GM19467 (cell line): ENCODE data around the gene AICDA.
"Not testable (repeated sequence)": the region's sequence is repeated elsewhere in the genome, so short reads cannot be mapped to it uniquely, and the experiment has no call there.

Experiments used
- ATAC-seq: cut with Tn5 transposase; IDR thresholded peaks from one replicate; pipeline ENCODE4 v1.9.1; 2021; ENCODE audit warnings: mild to moderate bottlenecking, moderate library complexity; ENCODE audit not compliant: unreplicated experiment

The AICDA gene

GRCh38 chr12:8615206-8615605 lies 2.5 kb upstream of the AICDA start:
- ATAC-seq = no peak

GRCh38 chr12:8613881-8614280 lies 1.2 kb upstream of the AICDA start:
- ATAC-seq = not testable (repeated sequence)

DNA sequence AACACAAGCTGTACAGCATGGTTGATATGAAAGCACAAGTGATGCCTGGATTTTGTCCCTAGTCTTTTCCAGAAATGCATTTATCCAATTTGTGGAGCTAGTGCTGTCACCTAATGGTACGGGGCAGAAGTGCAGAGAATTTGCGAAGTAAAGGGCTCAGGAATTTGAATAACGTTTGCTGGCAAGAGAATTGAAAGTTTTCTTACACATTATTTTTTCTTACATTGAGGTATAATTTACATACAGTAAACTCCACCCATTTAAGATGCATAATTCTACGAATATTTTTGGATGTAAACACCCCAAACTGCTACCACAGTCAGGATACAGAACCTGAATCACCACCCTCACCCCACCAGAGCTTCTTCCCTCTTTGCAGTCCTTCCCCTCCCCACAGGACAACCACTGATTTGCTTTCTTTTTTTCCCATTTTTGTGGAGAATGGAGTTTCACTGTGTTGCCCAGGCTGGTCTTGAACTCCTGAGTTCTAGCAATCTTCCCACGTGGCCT lies 3.5 kb downstream of the AICDA start:
- ATAC-seq = no peak

- no peak for ATAC-seq
These were observed 5.8 kb downstream of the AICDA start for GRCh38 chr12:8606890-8607289.

DNA sequence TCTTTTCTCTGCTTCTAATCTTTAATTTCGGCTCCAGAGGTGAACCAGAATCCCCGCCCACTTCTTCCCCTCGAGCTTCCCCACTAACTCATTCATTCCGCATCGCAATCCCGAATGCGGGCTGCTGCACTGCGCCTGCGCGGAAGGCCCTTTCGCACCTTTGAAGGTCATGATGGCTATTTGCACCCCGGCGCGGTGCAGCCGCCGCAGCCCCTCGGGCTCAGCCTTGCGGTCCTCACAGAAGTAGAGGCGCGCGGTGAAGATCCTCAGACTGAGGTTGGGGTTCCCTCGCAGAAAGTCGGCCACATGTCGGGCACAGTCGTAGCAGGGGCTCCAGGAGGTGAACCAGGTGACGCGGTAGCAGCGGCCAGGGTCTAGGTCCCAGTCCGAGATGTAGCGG lies 7.6 kb downstream of the AICDA start:
- ATAC-seq = no peak

GRCh38 chr12:8603856-8604255 lies 8.8 kb downstream of the AICDA start:
- ATAC-seq = no peak

- no peak for ATAC-seq
These were observed 9.4 kb downstream of the AICDA start for GRCh38 chr12:8603286-8603685.

GRCh38 chr12:8596561-8596960 lies 16.1 kb downstream of the AICDA start:
- no peak for ATAC-seq

DNA sequence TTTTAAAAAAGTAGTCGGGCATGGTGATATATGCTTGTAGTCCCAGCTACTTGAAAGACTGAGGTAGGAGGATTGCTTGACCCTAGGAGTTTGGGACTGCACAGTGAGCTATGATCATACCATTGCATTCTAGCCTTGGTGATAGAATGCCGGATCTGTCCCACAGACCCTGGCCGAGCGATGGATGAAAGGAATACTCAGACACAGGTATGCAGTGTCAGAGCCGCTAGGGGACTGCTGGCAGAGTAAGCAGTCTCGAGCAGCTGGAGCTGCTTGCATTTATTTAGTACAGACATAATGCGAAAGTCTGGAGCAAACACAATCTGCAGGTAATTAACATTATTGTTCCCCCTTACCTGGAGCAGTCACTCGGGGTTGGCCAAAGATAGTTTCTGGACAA lies 18.6 kb downstream of the AICDA start:
- no peak for ATAC-seq

GRCh38 chr12:8593246-8593645 lies 19.4 kb downstream of the AICDA start:
- ATAC-seq = no peak

DNA sequence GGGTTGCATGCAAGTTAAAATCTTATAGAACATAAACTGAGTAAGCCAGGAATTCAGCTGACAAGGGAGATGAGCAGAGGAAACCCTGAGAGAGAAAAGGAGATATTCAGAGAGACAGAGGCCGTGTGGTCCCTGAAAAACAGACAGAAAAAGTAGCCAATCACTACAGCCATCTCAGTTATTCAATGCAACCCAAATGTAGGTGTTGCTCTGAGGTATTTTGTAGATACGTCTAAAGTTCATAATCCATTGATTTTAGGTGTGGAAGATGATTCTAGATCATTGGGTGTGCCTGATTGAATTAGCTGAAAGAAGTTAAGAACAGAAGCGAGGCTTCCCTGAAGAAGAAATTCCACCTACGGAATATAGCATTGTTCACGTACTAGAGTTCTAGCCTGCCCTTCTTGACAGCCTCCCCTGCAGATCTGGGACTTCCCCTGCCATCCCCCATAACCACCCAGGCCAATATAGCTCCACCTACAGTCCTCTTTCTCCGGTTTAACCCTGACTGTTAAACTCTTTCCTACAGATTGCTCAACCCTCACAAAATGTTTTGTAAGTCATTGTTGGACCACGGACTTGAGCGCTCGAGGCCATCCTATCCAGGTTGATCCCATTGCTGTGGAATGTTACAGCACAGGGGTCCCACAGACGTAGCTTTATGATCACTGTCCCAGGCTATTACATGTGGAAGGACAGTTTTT lies 21.7 kb downstream of the AICDA start:
- ATAC-seq = no peak

DNA sequence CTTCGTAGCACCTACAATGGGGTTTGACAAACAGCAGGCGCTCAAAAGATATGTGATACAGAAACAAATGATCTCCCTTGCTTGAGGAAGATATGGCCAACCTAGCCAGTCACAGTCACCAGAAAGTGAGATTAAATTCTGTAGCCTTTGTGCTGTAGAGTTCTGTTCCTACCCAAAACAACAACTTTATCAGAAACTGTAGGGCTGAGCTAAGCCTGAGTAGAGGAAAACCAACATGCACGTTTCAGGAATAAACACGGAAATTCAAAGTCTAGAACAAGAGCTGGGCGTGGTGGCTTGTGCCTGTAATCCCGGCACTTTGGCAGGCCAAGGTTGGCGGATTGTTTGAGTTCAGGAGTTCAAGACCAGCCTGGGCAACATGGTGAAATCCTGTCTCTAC lies 23.0 kb downstream of the AICDA start:
- no peak for ATAC-seq

- ATAC-seq = not testable (repeated sequence)
These were observed 28.2 kb downstream of the AICDA start for GRCh38 chr12:8584478-8584877.

- no peak for ATAC-seq
These were observed 28.7 kb downstream of the AICDA start for GRCh38 chr12:8584004-8584403.

DNA sequence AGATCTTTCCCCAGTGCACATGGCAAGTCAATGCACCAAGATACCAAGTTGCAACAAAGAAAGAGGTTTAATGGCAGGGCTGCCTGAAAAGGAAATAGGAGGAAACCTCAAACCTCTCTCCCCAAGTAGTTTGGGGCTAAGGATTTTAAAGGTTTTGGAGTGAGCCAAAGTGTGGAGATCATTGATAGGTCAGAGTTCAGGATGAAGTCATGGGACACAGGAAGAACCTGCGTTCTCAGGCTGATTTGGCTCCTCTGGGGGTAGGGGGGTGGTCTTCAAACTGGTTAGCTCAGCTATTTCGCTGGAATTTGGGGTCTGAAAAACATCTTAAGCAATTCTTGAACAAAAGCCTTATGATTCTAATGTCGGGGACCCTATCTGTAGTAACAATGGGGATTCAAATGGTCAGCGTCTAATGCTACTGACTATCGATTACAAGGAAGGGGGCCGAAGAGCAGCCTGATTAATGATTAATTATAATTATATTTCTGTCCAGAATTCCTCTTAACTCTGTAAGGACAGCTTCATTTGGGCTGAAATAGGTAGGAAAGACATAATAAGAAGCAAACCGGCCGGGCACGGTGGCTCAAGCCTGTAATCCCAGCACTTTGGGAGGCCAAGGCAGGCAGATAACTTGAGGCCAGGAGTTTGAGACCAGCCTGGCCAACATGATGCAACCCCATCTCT lies 31.4 kb downstream of the AICDA start:
- no peak for ATAC-seq

- no peak for ATAC-seq
These were observed 34.8 kb downstream of the AICDA start for GRCh38 chr12:8577879-8578278.

DNA sequence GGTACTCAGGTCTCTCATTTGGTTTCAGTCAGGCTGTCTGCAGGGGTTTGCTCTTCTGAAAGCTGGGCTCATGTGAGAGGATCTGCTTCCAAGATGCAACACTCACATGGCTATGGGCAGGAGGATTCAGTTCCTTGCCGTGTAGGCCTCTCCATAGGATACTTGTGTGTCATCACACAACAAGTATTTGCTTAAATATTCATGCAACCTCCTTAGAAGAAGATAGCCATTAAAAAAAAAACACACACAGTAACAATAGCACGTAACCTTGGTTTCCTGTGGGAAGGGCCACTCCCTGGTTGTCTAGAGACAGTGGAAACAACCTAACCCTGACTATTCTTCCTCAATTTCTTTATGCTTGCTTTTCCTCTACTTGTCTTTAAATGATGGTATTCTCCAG lies 40.2 kb downstream of the AICDA start:
- ATAC-seq = no peak

- no peak for ATAC-seq
These were observed 46.1 kb downstream of the AICDA start for GRCh38 chr12:8566525-8566924.

GRCh38 chr12:8566052-8566451 lies 46.6 kb downstream of the AICDA start:
- ATAC-seq = not testable (repeated sequence)

GRCh38 chr12:8564656-8565055 lies 48.0 kb downstream of the AICDA start:
- no peak for ATAC-seq

- no peak for ATAC-seq
These were observed 49.3 kb downstream of the AICDA start for GRCh38 chr12:8563356-8563755.

DNA sequence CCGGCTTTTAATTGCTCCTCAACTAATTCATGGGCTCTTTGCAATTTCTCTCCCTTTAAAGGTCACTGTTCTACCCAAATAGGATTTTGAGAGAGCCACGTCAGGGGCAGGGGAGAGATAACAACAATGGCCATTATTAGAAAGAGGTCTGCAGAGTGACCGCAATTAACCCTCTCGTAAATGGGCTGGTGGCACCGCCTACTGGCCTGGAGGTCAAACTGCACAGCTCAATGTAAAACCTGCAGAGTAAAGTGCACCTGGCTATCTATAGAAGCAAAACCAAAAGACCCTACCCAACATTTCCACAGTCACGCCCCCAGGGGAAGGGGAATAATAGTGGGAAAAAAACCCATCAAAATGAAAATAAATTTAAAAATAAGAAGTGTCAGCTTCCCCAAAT lies 50.3 kb downstream of the AICDA start:
- ATAC-seq = no peak
